Body of pancreas (tissue), 4 donors: ENCODE results near the gene C16orf46. TPM values are rescaled to one million over a fixed set of nuclear protein-coding genes. Genes with fewer than 3 reads are reported as not detected.

ENCODE experiments used
- ATAC-seq: fragments of 150-250 bp; one replicate; pipeline ENCODE4 v1.9.1; 2016
- DNase-seq, 4 donors: peaks; one replicate each; pipeline ENCODE4 v3.0.0-alpha.2; 2019
- H3K27ac ChIP-seq, 4 donors: fragments of 200-600 bp; sonication (generic); 1 replicate in 3 of 4; 2 replicates in 1 of 4; pipeline versions ENCODE4 v1.5.1 to v1.6.1; 2016 to 2019; ENCODE audit warnings: mild to moderate bottlenecking in 1 of 4, mixed read lengths in 1 of 4, moderate library complexity in 1 of 4
- H3K27me3 ChIP-seq, 2 donors: fragments of 200-600 bp; sonication (generic); one replicate each; pipeline ENCODE4 v1.6.0; 2016; ENCODE audit warnings: mild to moderate bottlenecking in 1 of 2
- H3K36me3 ChIP-seq, 2 donors: fragments of 200-600 bp; sonication (generic); replicated peaks in 1 of 2; 2 replicates each; pipeline ENCODE4 v1.5.1; 2016; ENCODE audit warnings: low read depth in 2 of 2; ENCODE audit not compliant: insufficient read depth in 1 of 2
- H3K4me1 ChIP-seq: fragments of 200-600 bp; sonication (generic); one replicate; pipeline ENCODE4 v1.6.0; 2016
- H3K4me3 ChIP-seq, 2 donors: fragments of 200-600 bp; sonication (generic); 1 replicate in 1 of 2; 2 replicates in 1 of 2; pipeline ENCODE4 v1.5.1; 2016 to 2019
- H3K9me3 ChIP-seq, 3 donors: fragments of 200-600 bp; sonication (generic); 1 replicate in 2 of 3; 2 replicates in 1 of 3; pipeline ENCODE4 v1.5.1; 2016
- POLR2A ChIP-seq, 3 donors: fragments of 450-650 bp; IDR thresholded peaks; one replicate each; pipeline ENCODE4 v1.6.1; 2016; ENCODE audit warnings: antibody characterized with exemption in 3 of 3, mild to moderate bottlenecking in 2 of 3
- WGBS, 2 donors: methylation state at CpG; one replicate each; pipeline ENCODE4 v1.1.5; 2017; 5-methylcytosine and 5-hydroxymethylcytosine counted together
- intact Hi-C: fragments of 100-400 bp; cut with DNase I; formaldehyde crosslinking; loops from one replicate; pipeline ENCODE4 v1.15.1; 2023
- total RNA-seq, 2 donors: library from RNA; depleted of rRNA; stranded (reverse); fragments of >200 nt; gene quantifications; one replicate each; pipeline ENCODE4 v1.1.0, GENCODE V29; 2016
- TF ChIP-seq, protein P1 (sequence below), 7 experiments: fragments of 450-650 bp in 4 of 7; fragments of 200-600 bp in 3 of 7; sonication (generic) in 3 of 7; IDR thresholded peaks; one replicate each; pipeline ENCODE4 v1.5.1; 2016 to 2019; ENCODE audit warnings: antibody characterized with exemption in 7 of 7

Gene C16orf46
- total RNA-seq, 2 donors from 2014 or later, result 0.33 to 0.52 TPM

DNA sequence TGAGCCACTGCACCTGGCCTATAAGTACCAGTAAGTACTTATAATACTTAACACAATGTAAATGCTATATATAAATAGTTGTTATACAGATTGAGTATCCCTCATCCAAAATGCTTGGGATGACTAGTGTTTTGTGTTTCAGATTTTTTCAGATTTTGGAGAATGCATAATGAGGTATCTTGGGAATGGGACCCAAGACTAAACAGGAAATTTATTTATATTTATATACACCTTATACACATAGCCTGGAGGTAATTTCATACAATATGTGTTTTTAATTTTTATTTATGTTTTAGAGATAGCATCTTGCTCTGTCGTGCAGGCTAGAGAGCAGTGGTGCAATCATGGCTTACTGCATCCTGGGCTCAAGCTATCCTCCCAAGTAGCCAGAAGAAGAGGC, 28.9 kb upstream of the C16orf46 start:
- no peak overlapping the region for H3K27ac ChIP-seq
- no peak for TF ChIP-seq POLR2A (IDR thresholded peaks at IDR 0.05)
- TF ChIP-seq, protein P1, sequence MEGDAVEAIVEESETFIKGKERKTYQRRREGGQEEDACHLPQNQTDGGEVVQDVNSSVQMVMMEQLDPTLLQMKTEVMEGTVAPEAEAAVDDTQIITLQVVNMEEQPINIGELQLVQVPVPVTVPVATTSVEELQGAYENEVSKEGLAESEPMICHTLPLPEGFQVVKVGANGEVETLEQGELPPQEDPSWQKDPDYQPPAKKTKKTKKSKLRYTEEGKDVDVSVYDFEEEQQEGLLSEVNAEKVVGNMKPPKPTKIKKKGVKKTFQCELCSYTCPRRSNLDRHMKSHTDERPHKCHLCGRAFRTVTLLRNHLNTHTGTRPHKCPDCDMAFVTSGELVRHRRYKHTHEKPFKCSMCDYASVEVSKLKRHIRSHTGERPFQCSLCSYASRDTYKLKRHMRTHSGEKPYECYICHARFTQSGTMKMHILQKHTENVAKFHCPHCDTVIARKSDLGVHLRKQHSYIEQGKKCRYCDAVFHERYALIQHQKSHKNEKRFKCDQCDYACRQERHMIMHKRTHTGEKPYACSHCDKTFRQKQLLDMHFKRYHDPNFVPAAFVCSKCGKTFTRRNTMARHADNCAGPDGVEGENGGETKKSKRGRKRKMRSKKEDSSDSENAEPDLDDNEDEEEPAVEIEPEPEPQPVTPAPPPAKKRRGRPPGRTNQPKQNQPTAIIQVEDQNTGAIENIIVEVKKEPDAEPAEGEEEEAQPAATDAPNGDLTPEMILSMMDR (IDR thresholded peaks at IDR 0.05), result no peak
- H3K4me3 ChIP-seq, result no peak overlapping the region
- H3K36me3 ChIP-seq, result no peaks in the 10 kb centered on the region
- H3K9me3 ChIP-seq, result no peaks in the 10 kb centered on the region
- H3K27me3 ChIP-seq, result no peaks in the 10 kb centered on the region
- H3K4me1 ChIP-seq, result no peaks in the 10 kb centered on the region
- DNase-seq, result no peak
- intact Hi-C loops, result no loop called here
- ATAC-seq, result no peak
- 71 to 83% methylated on average over 1 of the region's 1 CpG for WGBS, 2 donors

DNA sequence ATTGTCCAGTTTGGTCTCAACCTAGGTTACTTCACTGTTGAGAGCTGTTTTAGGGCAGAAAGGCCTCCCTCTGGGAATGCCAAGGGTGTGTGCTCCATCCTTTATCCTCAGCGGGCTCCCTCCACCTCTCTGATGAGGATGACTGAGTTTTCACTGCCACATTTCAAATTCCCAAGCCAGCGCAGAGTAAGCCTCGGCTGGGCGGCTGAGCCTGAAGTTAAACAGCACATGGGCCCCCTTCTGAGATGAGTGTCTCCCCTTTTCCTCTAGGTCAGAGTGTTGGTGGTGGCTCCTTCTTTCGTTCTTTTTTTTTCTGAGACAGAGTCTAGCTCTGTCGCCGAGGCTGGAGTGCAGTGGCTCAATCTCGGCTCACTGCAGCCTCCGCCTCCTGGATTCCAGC, 24.7 kb upstream of the C16orf46 start:
- Histone ChIP-seq H3K9me3 (no peaks in the 10 kb centered on the region), H3K27ac (no peak overlapping the region), H3K27me3 (no peaks in the 10 kb centered on the region), H3K36me3 (no peaks in the 10 kb centered on the region), H3K4me1 (peaks cover 5% of the 10 kb centered on the region), H3K4me3 (no peak overlapping the region)
- no peak for TF ChIP-seq POLR2A (IDR thresholded peaks at IDR 0.05)
- TF ChIP-seq, protein P1 (IDR thresholded peaks at IDR 0.05), result no peak
- no peak for ATAC-seq
- WGBS, 2 donors, result 82 to 84% methylated on average over 8 to 9 of the region's 9 CpGs
- intact Hi-C loops, result no loop called here
- no peak for DNase-seq

DNA sequence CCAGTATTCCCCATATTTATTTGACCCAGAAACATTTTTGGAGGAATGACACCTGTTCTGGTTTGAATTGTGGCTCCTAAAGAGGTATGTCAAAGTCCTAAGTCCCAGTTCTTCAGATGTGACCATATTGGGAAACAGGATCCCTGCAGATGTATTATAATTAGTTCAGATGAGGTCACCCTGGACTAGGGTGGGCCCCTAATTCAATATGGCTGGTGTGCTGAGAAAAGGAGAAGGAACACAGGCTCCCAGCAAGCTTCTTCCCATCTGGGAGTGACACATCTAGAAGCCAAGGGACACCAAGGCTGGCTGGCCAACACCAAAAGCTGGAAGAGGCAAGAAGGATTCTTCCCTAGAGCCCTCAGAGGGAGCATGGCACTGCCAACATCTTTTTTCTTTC, 22.9 kb upstream of the C16orf46 start:
- H3K27ac ChIP-seq, result no peak overlapping the region
- H3K27me3 ChIP-seq, result no peaks in the 10 kb centered on the region
- H3K4me3 ChIP-seq, result no peak overlapping the region
- H3K36me3 ChIP-seq, result no peaks in the 10 kb centered on the region
- intact Hi-C loops, result no loop called here
- ATAC-seq (no peak), DNase-seq (no peak)
- peaks cover 9% of the 10 kb centered on the region for H3K4me1 ChIP-seq
- no peaks in the 10 kb centered on the region for H3K9me3 ChIP-seq
- TF ChIP-seq POLR2A (IDR thresholded peaks at IDR 0.05), result no peak
- TF ChIP-seq, protein P1 (IDR thresholded peaks at IDR 0.05), result no peak

DNA sequence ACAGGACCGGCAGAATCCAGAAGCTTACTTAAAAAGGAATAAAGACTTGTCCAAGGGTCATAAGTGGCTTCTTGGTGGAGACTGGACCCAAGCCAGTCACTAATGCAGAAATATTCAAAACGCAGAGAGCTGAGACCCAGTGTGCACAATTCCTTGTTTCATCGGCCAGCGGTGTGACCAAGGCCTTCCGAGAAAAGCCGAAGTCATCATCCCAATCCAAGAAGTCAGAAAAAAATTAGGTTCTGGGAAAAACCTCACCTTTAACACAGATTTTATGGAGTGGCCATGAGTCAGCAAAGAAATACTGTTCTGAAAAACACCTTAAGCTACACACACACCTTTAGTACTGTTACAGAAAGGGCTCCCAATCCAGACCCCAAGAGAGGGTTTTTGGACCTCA, 20.2 kb upstream of the C16orf46 start:
- 86 to 90% methylated on average over 5 to 6 of the region's 6 CpGs for WGBS, 2 donors
- Histone ChIP-seq H3K4me1 (peaks cover 14% of the 10 kb centered on the region), H3K27me3 (no peaks in the 10 kb centered on the region), H3K36me3 (no peaks in the 10 kb centered on the region), H3K27ac (peak overlapping the region in 1 of 4 donors; percentile 59), H3K4me3 (no peak overlapping the region), H3K9me3 (no peaks in the 10 kb centered on the region)
- DNase-seq (no peak), ATAC-seq (no peak)
- TF ChIP-seq, protein P1 (IDR thresholded peaks at IDR 0.05), result no peak
- no peak for TF ChIP-seq POLR2A (IDR thresholded peaks at IDR 0.05)
- intact Hi-C loops, result no loop called here

DNA sequence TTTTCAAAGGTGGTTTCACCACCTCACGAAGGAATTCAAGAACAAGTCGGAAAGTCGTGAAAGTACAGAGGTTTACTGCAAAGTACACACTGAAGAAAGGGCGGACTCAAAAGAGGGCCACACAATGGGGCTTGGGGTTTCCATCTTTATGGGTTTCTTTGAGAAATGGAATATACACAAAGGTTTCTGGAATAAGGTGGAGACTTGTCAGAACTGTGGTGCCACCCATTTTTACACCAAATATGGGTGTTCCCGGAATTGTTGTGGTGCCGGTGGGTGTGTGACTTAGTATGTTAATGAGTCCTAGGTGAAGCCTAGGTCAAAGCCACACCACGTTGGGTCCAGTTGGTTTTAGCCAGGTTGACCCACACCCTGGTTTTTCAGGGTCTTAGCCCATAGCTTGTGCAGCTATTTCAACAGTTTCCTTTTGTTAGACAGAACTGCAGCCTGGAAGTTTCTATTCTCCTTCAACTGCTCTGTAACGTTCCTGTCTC, 19.7 kb upstream of the C16orf46 start:
- no peaks in the 10 kb centered on the region for H3K9me3 ChIP-seq
- no peaks in the 10 kb centered on the region for H3K27me3 ChIP-seq
- 47 to 51% methylated on average over 8 of the region's 8 CpGs for WGBS, 2 donors
- intact Hi-C loops, result no loop called here
- H3K27ac ChIP-seq, result peak overlapping the region in 3 of 4 donors; percentile 9 to 85 (median 59)
- no peak overlapping the region for H3K4me3 ChIP-seq
- ATAC-seq (no peak), DNase-seq (peak in 1 of 4 donors; percentile 22)
- no peaks in the 10 kb centered on the region for H3K36me3 ChIP-seq
- peak in 1 of 3 donors; percentile 17 for TF ChIP-seq POLR2A (IDR thresholded peaks at IDR 0.05)
- TF ChIP-seq, protein P1 (IDR thresholded peaks at IDR 0.05), result no peak
- peaks cover 14% of the 10 kb centered on the region for H3K4me1 ChIP-seq
